Activated naive CD4-positive, alpha-beta T cell treated with anti-CD3 and anti-CD28 coated beads, Interleukin-2, amount 10 ng/mL, durations not matched to agents 7 days and 5 days (primary cell): ENCODE results near the gene DPF3.
A peak's percentile ranks its signal among the peaks of the same experiment; 100 is the strongest.

ENCODE experiments used
- CTCF ChIA-PET: fragments of 350-600 bp; sonication (Branson Sonifier 250); formaldehyde crosslinking; loops from one replicate; lab custom pipeline; 2021; ENCODE audit warnings: antibody characterized with exemption; lab: Charles Lee
- DNase-seq: peaks from one replicate; pipeline ENCODE4 v3.0.0-alpha.2; 2020
- H3K27ac Mint-ChIP-seq: one replicate; pipeline ENCODE4 v1.8.0; 2021; ENCODE audit warnings: mild to moderate bottlenecking, moderate library complexity, mixed read lengths
- H3K27me3 Mint-ChIP-seq: one replicate; pipeline ENCODE4 v1.8.0; 2021; ENCODE audit warnings: mild to moderate bottlenecking, mixed read lengths
- H3K36me3 Mint-ChIP-seq: one replicate; pipeline ENCODE4 v1.8.0; 2021; ENCODE audit warnings: mixed read lengths
- H3K4me1 Mint-ChIP-seq: one replicate; pipeline ENCODE4 v1.8.0; 2021; ENCODE audit warnings: mixed read lengths
- H3K4me3 Mint-ChIP-seq: one replicate; pipeline ENCODE4 v1.8.0; 2021; ENCODE audit warnings: mild to moderate bottlenecking, moderate library complexity, mixed read lengths
- H3K9me3 Mint-ChIP-seq: one replicate; pipeline ENCODE4 v1.8.0; 2021; ENCODE audit warnings: mixed read lengths

Gene DPF3

DNA sequence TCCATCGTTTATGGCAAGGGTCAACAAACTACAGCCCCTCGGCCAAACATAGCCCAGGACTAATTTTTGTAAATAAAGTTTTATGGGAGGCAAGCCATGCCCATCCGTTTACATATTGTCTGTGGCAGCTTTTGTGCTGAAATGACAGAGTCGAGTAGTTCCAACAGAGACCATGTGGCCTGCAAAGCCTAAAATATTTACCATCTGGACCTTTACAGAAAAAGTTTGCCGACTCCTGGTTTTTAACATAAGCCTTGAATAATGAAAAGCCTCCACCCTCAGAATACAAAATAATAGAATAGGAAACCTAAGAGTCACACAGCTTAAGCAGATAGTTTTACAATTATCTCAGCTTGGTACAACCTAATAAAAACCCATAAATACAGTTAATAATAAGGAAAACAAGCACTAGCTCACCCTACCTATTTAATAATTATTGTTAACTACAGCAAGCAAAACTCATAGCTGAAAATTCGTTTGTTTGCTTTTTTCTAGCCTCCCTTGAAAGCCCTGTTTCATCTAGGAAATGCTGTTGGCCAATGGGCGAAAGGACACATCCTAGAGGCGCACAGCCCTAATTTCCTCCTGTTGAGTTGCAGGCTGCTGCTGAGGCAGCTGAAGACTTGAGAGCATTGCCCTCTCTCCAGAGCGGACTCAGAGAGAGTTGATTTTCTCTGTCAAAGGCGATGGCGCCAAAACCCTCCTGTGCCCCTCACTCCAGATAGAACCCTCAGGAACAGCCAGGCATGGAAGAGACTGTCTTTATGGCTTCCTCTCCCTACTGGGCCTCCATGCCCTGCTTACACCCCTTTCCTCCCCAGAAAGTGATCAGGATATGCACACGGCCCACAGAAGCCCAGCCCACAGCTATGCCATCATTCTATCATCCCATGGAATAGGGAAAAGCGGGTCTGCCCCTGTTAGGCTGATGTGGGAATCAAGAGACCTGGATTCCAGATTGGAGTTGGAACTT, 107.2 kb downstream of the DPF3 start:
- Mint-ChIP-seq H3K36me3 (peaks cover 2% of the 10 kb centered on the region), H3K27ac (no peak overlapping the region), H3K4me3 (no peak overlapping the region), H3K27me3 (peaks cover 23% of the 10 kb centered on the region), H3K4me1 (peaks cover 30% of the 10 kb centered on the region), H3K9me3 (no peaks in the 10 kb centered on the region)
- DNase-seq, result no peak
- CTCF ChIA-PET, result no interaction called here

GRCh38 chr14:72783741-72784140, 110.2 kb downstream of the DPF3 start:
- peaks cover 2% of the 10 kb centered on the region for H3K36me3 Mint-ChIP-seq
- H3K4me1 Mint-ChIP-seq, result peaks cover 19% of the 10 kb centered on the region
- H3K27me3 Mint-ChIP-seq, result peaks cover 23% of the 10 kb centered on the region
- DNase-seq, result no peak
- peaks cover 5% of the 10 kb centered on the region for H3K9me3 Mint-ChIP-seq
- no peak overlapping the region for H3K27ac Mint-ChIP-seq
- H3K4me3 Mint-ChIP-seq, result no peak overlapping the region
- CTCF ChIA-PET, result no interaction called here

GRCh38 chr14:72782817-72783216, 111.1 kb downstream of the DPF3 start:
- peaks cover 2% of the 10 kb centered on the region for H3K36me3 Mint-ChIP-seq
- no peak overlapping the region for H3K4me3 Mint-ChIP-seq
- H3K9me3 Mint-ChIP-seq, result peaks cover 11% of the 10 kb centered on the region
- H3K4me1 Mint-ChIP-seq, result peaks cover 12% of the 10 kb centered on the region
- H3K27ac Mint-ChIP-seq, result no peak overlapping the region
- CTCF ChIA-PET, result no interaction called here
- no peak for DNase-seq
- peaks cover 17% of the 10 kb centered on the region for H3K27me3 Mint-ChIP-seq

GRCh38 chr14:72781561-72782508, 112.1 kb downstream of the DPF3 start:
- no peak for DNase-seq
- no peak overlapping the region for H3K27ac Mint-ChIP-seq
- H3K4me1 Mint-ChIP-seq, result peaks cover 12% of the 10 kb centered on the region
- peaks cover 11% of the 10 kb centered on the region for H3K36me3 Mint-ChIP-seq
- H3K4me3 Mint-ChIP-seq, result no peak overlapping the region
- CTCF ChIA-PET, result interaction anchor here (1.3 kb wide), 1 partner anchor 268 kb away, joined by 3 read pairs; no protein-coding TSS in a partner anchor
- H3K9me3 Mint-ChIP-seq, result peaks cover 20% of the 10 kb centered on the region
- H3K27me3 Mint-ChIP-seq, result peaks cover 11% of the 10 kb centered on the region

DNA sequence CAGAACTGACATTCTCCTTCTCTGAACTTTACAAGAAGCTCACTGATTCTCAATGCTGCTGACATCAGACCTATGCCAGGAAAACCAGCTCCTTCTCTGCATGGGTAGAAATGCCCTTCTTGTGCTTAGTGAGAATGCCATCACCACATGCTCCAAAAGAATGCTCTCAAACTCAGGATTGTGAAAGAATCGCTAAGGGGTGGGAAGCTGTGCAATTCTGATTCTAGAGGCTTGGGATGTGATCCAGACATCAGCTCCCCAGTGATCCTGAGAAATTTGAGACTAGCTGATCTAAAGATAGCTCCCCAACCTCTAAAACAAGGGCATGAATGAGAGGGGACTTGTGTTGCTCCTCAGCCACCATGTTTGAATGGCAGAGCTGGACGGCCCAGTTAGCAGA, 113.2 kb downstream of the DPF3 start:
- CTCF ChIA-PET, result interaction anchor here (1.3 kb wide), 1 partner anchor 267 kb away, joined by 3 read pairs; no protein-coding TSS in a partner anchor
- H3K9me3 Mint-ChIP-seq, result peaks cover 22% of the 10 kb centered on the region
- no peak overlapping the region for H3K4me3 Mint-ChIP-seq
- H3K27ac Mint-ChIP-seq, result no peak overlapping the region
- H3K4me1 Mint-ChIP-seq, result peaks cover 10% of the 10 kb centered on the region
- peaks cover 20% of the 10 kb centered on the region for H3K27me3 Mint-ChIP-seq
- no peak for DNase-seq
- H3K36me3 Mint-ChIP-seq, result peaks cover 11% of the 10 kb centered on the region

DNA sequence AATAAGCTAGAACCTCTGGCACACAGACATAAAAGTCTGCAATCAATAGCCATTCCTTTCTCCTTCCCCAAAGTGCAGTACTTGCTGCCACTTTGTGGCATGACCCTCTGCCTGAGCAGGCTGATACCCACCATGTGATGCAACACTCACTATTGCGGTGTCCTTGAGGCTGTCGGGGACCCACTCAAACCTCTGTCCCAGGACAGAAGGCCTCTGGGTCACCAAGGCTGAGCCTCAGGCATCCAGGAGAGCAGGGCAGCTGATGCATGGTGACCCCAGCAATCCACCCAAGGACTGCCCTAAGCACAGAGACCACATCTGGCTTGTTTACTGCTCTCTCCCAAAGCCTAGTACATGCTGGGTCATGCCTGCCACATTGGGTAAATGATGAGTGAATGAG, 114.2 kb downstream of the DPF3 start:
- H3K4me3 Mint-ChIP-seq, result no peak overlapping the region
- peaks cover 22% of the 10 kb centered on the region for H3K9me3 Mint-ChIP-seq
- CTCF ChIA-PET, result no interaction called here
- peaks cover 22% of the 10 kb centered on the region for H3K27me3 Mint-ChIP-seq
- H3K36me3 Mint-ChIP-seq, result peaks cover 11% of the 10 kb centered on the region
- no peak for DNase-seq
- H3K27ac Mint-ChIP-seq, result no peak overlapping the region
- peaks cover 7% of the 10 kb centered on the region for H3K4me1 Mint-ChIP-seq

DNA sequence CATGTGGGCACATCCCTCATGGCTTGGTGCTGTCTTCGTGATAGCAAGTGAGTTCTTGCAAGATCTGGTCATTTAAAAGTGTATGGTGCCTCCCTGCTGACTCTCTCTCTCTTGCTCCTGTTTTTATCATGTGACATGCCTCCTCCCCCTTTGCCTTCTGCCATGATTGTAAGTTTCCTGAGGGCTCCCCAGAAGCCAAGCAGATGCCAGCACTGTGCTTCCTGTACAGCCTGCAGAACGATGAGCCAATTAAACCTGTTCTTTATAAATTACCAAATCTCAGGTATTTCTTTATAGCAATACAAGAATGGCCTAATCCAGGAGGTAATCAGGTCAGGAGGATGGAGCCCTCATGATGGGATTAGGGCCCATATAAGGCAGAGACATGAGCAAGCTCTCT, 116.3 kb downstream of the DPF3 start:
- peaks cover 22% of the 10 kb centered on the region for H3K9me3 Mint-ChIP-seq
- no peak overlapping the region for H3K4me3 Mint-ChIP-seq
- no peak overlapping the region for H3K27ac Mint-ChIP-seq
- CTCF ChIA-PET, result no interaction called here
- peaks cover 5% of the 10 kb centered on the region for H3K4me1 Mint-ChIP-seq
- peaks cover 10% of the 10 kb centered on the region for H3K36me3 Mint-ChIP-seq
- DNase-seq, result no peak
- H3K27me3 Mint-ChIP-seq, result peaks cover 23% of the 10 kb centered on the region

DNA sequence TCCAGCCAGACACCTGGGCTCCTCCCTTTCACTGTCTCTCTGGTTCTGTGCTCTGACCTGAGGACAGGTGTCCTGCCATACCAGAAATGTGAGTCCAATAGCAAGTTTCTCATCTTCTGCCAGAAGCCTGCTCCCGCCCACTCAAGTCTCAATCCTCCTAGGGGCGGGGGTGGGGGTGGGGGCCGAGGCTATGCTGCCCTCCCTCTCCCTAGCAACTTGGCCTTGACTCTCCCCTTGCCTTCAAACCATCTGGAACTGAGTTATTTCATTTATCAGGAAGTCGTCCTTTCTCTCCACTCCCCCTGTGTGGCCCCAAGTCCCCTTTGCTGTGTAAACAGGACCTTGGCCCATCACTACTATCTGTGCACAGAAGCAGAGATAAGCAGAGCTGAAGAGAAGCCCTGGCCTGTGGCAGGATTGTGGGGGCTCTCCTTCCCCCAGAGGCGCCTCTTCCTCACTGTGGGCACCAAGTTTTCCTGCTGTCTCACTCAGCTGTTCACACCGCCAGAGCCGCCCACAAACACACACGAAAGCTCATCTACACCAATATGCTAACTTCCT, 117.1 kb downstream of the DPF3 start:
- H3K9me3 Mint-ChIP-seq, result peaks cover 22% of the 10 kb centered on the region
- peaks cover 5% of the 10 kb centered on the region for H3K4me1 Mint-ChIP-seq
- CTCF ChIA-PET, result no interaction called here
- H3K27ac Mint-ChIP-seq, result peak overlapping the region; percentile 12
- H3K36me3 Mint-ChIP-seq, result peaks cover 10% of the 10 kb centered on the region
- H3K27me3 Mint-ChIP-seq, result peaks cover 23% of the 10 kb centered on the region
- DNase-seq, result no peak
- H3K4me3 Mint-ChIP-seq, result no peak overlapping the region

- DNase-seq, result no peak
- Mint-ChIP-seq H3K4me3 (no peak overlapping the region), H3K27ac (no peak overlapping the region), H3K27me3 (peaks cover 26% of the 10 kb centered on the region), H3K9me3 (peaks cover 22% of the 10 kb centered on the region), H3K36me3 (peaks cover 11% of the 10 kb centered on the region), H3K4me1 (peaks cover 5% of the 10 kb centered on the region)
- CTCF ChIA-PET, result no interaction called here
Observed at GRCh38 chr14:72775923-72776554, 117.9 kb downstream of the DPF3 start.

GRCh38 chr14:72774894-72775620, 118.8 kb downstream of the DPF3 start:
- no peak overlapping the region for H3K27ac Mint-ChIP-seq
- CTCF ChIA-PET, result no interaction called here

DNA sequence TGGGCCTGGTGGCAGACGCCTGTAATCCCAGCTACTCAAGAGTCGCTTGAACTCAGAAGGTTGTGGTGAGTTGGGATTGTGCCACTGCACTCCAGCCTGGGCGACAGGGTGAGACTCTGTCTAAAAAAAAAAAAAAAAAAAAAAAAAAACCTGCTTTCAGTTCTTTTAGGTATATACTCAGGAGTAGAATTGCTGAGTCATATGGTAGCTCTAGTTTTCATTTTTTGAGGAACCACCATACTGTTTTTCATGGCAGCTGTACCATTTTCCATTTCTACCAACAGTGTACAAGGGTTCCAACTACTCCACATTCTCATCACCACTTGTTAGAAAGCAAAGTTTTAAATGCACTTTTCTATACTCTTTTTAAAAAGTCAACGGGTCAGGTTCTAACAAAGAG, 119.8 kb downstream of the DPF3 start:
- Mint-ChIP-seq H3K27ac (no peak overlapping the region), H3K4me1 (peaks cover 5% of the 10 kb centered on the region), H3K27me3 (peaks cover 24% of the 10 kb centered on the region), H3K36me3 (peaks cover 16% of the 10 kb centered on the region), H3K9me3 (peaks cover 17% of the 10 kb centered on the region), H3K4me3 (no peak overlapping the region)
- DNase-seq, result no peak
- CTCF ChIA-PET, result no interaction called here

More at GRCh38 chr14:72774894-72775620, 118.8 kb downstream of the DPF3 start:
- peaks cover 26% of the 10 kb centered on the region for H3K27me3 Mint-ChIP-seq
- H3K9me3 Mint-ChIP-seq, result peaks cover 22% of the 10 kb centered on the region
- no peak for DNase-seq
- peaks cover 15% of the 10 kb centered on the region for H3K36me3 Mint-ChIP-seq
- peaks cover 5% of the 10 kb centered on the region for H3K4me1 Mint-ChIP-seq
- H3K4me3 Mint-ChIP-seq, result no peak overlapping the region

GRCh38 chr14:72771561-72771960, 122.3 kb downstream of the DPF3 start:
- DNase-seq, result no peak
- peaks cover 20% of the 10 kb centered on the region for H3K27me3 Mint-ChIP-seq
- no peak overlapping the region for H3K4me3 Mint-ChIP-seq
- no peaks in the 10 kb centered on the region for H3K4me1 Mint-ChIP-seq
- CTCF ChIA-PET, result no interaction called here
- H3K36me3 Mint-ChIP-seq, result peaks cover 25% of the 10 kb centered on the region
- H3K27ac Mint-ChIP-seq, result no peak overlapping the region
- H3K9me3 Mint-ChIP-seq, result peaks cover 19% of the 10 kb centered on the region

DNA sequence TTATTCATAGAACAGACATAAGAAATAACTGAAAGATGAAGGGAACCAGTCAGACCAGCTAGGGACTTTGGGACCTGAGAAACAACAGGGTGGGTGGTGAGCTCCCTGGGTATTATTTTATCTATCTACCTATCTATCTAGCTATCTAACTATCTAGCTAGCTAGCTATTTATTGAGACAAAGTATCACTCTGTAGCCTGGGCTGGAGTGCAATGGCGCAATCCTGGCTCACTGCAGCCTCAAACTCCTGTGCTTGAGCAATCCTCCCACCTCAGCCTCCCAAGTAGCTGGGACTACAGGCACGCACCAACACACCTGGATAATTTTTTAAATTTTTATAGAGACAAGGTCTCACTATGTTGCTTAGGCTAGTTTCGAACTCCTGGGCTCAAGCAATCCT, 127.6 kb downstream of the DPF3 start:
- Mint-ChIP-seq H3K4me3 (no peak overlapping the region), H3K36me3 (peaks cover 22% of the 10 kb centered on the region), H3K27ac (no peak overlapping the region), H3K4me1 (no peaks in the 10 kb centered on the region), H3K27me3 (peaks cover 4% of the 10 kb centered on the region), H3K9me3 (peaks cover 19% of the 10 kb centered on the region)
- CTCF ChIA-PET, result no interaction called here
- no peak for DNase-seq
